ENCODE results near the gene C11orf24. TPM values are rescaled to one million over a fixed set of nuclear protein-coding genes. Genes with fewer than 3 reads are reported as not detected.

Gene C11orf24
- total RNA-seq, 1 donor from 2014 or later, result 35.3 TPM

GRCh38 chr11:68267881-68268240 lies 3.9 kb downstream of the C11orf24 start:
- Mint-ChIP-seq H3K27me3 (no peaks in the 10 kb centered on the region), H3K9me3 (ENCODE audit: low read depth) (no peaks in the 10 kb centered on the region), H3K4me1 (ENCODE audit: low read depth) (peaks cover 19% of the 10 kb centered on the region), H3K36me3 (ENCODE audit: insufficient read depth) (peaks cover 10% of the 10 kb centered on the region), H3K4me3 (ENCODE audit: low read depth) (no peak overlapping the region), H3K27ac (no peak overlapping the region)
- TF ChIP-seq CTCF (IDR thresholded peaks at IDR 0.05; ENCODE audit: unreplicated experiment), result no peak
- no peak for DNase-seq (ENCODE audit: low spot score, unreplicated experiment)

GRCh38 chr11:68266936-68267880 lies 4.6 kb downstream of the C11orf24 start:
- peaks cover 12% of the 10 kb centered on the region for H3K36me3 Mint-ChIP-seq (ENCODE audit: insufficient read depth)
- no peak overlapping the region for H3K27ac Mint-ChIP-seq
- peaks cover 19% of the 10 kb centered on the region for H3K4me1 Mint-ChIP-seq (ENCODE audit: low read depth)
- H3K27me3 Mint-ChIP-seq, result no peaks in the 10 kb centered on the region
- no peak overlapping the region for H3K4me3 Mint-ChIP-seq (ENCODE audit: low read depth)
- no peak for DNase-seq (ENCODE audit: low spot score, unreplicated experiment)
- no peaks in the 10 kb centered on the region for H3K9me3 Mint-ChIP-seq (ENCODE audit: low read depth)
- TF ChIP-seq CTCF (IDR thresholded peaks at IDR 0.05; ENCODE audit: unreplicated experiment), result no peak

- H3K36me3 Mint-ChIP-seq (ENCODE audit: insufficient read depth), result peaks cover 14% of the 10 kb centered on the region
- H3K4me3 Mint-ChIP-seq (ENCODE audit: low read depth), result no peak overlapping the region
- H3K9me3 Mint-ChIP-seq (ENCODE audit: low read depth), result no peaks in the 10 kb centered on the region
- DNase-seq (ENCODE audit: low spot score, unreplicated experiment), result no peak
- H3K4me1 Mint-ChIP-seq (ENCODE audit: low read depth), result peaks cover 19% of the 10 kb centered on the region
- no peaks in the 10 kb centered on the region for H3K27me3 Mint-ChIP-seq
- H3K27ac Mint-ChIP-seq, result no peak overlapping the region
- TF ChIP-seq CTCF (IDR thresholded peaks at IDR 0.05; ENCODE audit: unreplicated experiment), result no peak
These were observed 5.5 kb downstream of the C11orf24 start for GRCh38 chr11:68266121-68266891.

- no peak for TF ChIP-seq CTCF (IDR thresholded peaks at IDR 0.05; ENCODE audit: unreplicated experiment)
- no peak for DNase-seq (ENCODE audit: low spot score, unreplicated experiment)
- H3K4me3 Mint-ChIP-seq (ENCODE audit: low read depth), result no peak overlapping the region
- no peak overlapping the region for H3K27ac Mint-ChIP-seq
- no peaks in the 10 kb centered on the region for H3K27me3 Mint-ChIP-seq
- peaks cover 17% of the 10 kb centered on the region for H3K36me3 Mint-ChIP-seq (ENCODE audit: insufficient read depth)
- peaks cover 9% of the 10 kb centered on the region for H3K4me1 Mint-ChIP-seq (ENCODE audit: low read depth)
- no peaks in the 10 kb centered on the region for H3K9me3 Mint-ChIP-seq (ENCODE audit: low read depth)
These were observed 6.8 kb downstream of the C11orf24 start for GRCh38 chr11:68264741-68265540.

GRCh38 chr11:68264244-68264643 lies 7.5 kb downstream of the C11orf24 start:
- H3K4me1 Mint-ChIP-seq (ENCODE audit: low read depth), result peaks cover 3% of the 10 kb centered on the region
- no peak overlapping the region for H3K4me3 Mint-ChIP-seq (ENCODE audit: low read depth)
- peaks cover 17% of the 10 kb centered on the region for H3K36me3 Mint-ChIP-seq (ENCODE audit: insufficient read depth)
- no peaks in the 10 kb centered on the region for H3K27me3 Mint-ChIP-seq
- H3K9me3 Mint-ChIP-seq (ENCODE audit: low read depth), result no peaks in the 10 kb centered on the region
- no peak overlapping the region for H3K27ac Mint-ChIP-seq
- no peak for TF ChIP-seq CTCF (IDR thresholded peaks at IDR 0.05; ENCODE audit: unreplicated experiment)
- DNase-seq (ENCODE audit: low spot score, unreplicated experiment), result no peak
